ENCODE results near the gene IL17RC. TPM values are rescaled to one million over a fixed set of nuclear protein-coding genes. Genes with fewer than 3 reads are reported as not detected.
"Not testable (repeated sequence)": the region's sequence is repeated elsewhere in the genome, so short reads cannot be mapped to it uniquely, and the experiment has no call there.

The IL17RC gene
- total RNA-seq, 4 donors from 2014 or later: 60.4 to 68.4 (median 65.1) TPM

GRCh38 chr3:9935966-9936510 lies 19.1 kb downstream of the IL17RC start:
- H3K27me3 ChIP-seq: no peaks in the 10 kb centered on the region
- no peak for DNase-seq (ENCODE audit: low spot score in 2 of 2)
- no peak overlapping the region for H3K4me3 ChIP-seq
- no peaks in the 10 kb centered on the region for H3K9me3 ChIP-seq
- WGBS, 2 donors: 78 to 81% methylated on average over 5 of the region's 5 CpGs
- TF ChIP-seq EP300 (IDR thresholded peaks at IDR 0.05): no peak
- no peak for TF ChIP-seq POLR2A (IDR thresholded peaks at IDR 0.05)
- TF ChIP-seq, protein P1, sequence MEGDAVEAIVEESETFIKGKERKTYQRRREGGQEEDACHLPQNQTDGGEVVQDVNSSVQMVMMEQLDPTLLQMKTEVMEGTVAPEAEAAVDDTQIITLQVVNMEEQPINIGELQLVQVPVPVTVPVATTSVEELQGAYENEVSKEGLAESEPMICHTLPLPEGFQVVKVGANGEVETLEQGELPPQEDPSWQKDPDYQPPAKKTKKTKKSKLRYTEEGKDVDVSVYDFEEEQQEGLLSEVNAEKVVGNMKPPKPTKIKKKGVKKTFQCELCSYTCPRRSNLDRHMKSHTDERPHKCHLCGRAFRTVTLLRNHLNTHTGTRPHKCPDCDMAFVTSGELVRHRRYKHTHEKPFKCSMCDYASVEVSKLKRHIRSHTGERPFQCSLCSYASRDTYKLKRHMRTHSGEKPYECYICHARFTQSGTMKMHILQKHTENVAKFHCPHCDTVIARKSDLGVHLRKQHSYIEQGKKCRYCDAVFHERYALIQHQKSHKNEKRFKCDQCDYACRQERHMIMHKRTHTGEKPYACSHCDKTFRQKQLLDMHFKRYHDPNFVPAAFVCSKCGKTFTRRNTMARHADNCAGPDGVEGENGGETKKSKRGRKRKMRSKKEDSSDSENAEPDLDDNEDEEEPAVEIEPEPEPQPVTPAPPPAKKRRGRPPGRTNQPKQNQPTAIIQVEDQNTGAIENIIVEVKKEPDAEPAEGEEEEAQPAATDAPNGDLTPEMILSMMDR (IDR thresholded peaks at IDR 0.05): no peak
- peaks cover 5 to 39% (median 18%) of the 10 kb centered on the region in 4 donors for H3K4me1 ChIP-seq
- H3K27ac ChIP-seq: no peak overlapping the region
- peaks cover 0 to 37% (median 0%) of the 10 kb centered on the region in 3 donors for H3K36me3 ChIP-seq

DNA sequence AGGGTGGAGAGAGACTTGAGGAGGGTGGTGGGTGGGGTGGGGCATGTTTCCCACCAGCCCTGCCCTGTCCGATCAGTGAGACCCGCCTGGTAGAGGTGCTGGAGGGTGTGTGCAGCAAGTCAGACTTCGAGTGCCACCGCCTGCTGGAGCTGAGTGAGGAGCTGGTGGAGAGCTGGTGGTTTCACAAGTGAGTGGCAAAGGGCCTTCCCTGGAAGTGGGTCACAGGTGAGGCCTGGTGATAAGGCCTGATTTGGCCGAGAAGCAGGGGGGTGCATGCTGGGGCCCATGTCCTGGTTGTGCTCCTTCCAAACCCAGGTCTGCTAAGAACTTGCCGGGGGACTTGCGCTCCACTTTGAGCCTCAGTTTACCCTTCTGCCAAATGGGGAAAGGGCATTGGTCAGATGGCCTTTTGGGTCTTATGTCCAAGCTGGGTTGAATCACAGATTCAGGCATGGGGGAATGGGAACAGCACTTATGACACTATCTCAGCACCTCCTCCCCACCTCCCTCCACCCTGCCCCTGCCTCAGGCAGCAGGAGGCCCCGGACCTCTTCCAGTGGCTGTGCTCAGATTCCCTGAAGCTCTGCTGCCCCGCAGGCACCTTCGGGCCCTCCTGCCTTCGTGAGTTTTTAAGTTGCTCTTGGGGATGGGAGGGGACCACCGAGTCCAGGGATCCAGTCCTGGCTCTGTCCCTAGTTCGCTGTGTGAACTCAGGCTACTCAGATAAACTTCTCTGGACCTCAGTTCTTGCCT lies 20.8 kb downstream of the IL17RC start:
- Histone ChIP-seq H3K9me3 (no peaks in the 10 kb centered on the region), H3K27me3 (no peaks in the 10 kb centered on the region), H3K27ac (no peak overlapping the region), H3K36me3 (peaks cover 0 to 49% (median 0%) of the 10 kb centered on the region in 3 donors), H3K4me1 (peaks cover 5 to 30% (median 15%) of the 10 kb centered on the region in 4 donors), H3K4me3 (no peak overlapping the region)
- no peak for DNase-seq (ENCODE audit: low spot score in 2 of 2)
- 92 to 94% methylated on average over 13 of the region's 13 CpGs for WGBS, 2 donors
- TF ChIP-seq EP300 (IDR thresholded peaks at IDR 0.05): no peak
- no peak for TF ChIP-seq POLR2A (IDR thresholded peaks at IDR 0.05)
- TF ChIP-seq, protein P1 (IDR thresholded peaks at IDR 0.05): no peak

DNA sequence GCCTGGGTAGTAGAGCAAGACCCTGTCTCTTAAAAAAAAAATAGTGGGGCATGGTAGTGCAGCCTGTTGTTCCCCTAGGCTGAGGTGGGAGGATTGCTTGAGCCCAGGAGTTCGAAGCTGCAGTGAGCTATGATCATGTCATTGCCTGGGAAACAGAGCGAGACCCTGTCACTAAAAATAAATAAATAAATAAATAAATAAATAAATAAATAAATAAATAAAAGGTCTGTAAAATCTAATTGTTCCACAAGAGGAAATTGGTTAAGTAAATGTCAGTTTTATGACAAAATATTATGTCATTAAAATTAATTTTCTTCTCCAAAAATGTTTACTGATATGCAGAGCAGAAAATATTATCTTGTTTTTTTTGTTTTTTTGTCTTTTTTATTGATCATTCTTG lies 22.1 kb downstream of the IL17RC start:
- H3K27me3 ChIP-seq: no peaks in the 10 kb centered on the region
- H3K36me3 ChIP-seq: peaks cover 0 to 62% (median 0%) of the 10 kb centered on the region in 3 donors
- no peak overlapping the region for H3K27ac ChIP-seq
- H3K9me3 ChIP-seq: no peaks in the 10 kb centered on the region
- H3K4me1 ChIP-seq: peaks cover 5 to 23% (median 15%) of the 10 kb centered on the region in 4 donors
- DNase-seq (ENCODE audit: low spot score in 2 of 2): no peak
- 85 to 94% methylated on average over 2 of the region's 2 CpGs for WGBS, 2 donors
- H3K4me3 ChIP-seq: no peak overlapping the region
- no peak for TF ChIP-seq EP300 (IDR thresholded peaks at IDR 0.05)
- TF ChIP-seq POLR2A (IDR thresholded peaks at IDR 0.05): no peak
- TF ChIP-seq, protein P1 (IDR thresholded peaks at IDR 0.05): no peak

- H3K27me3 ChIP-seq; DNase-seq (ENCODE audit: low spot score in 2 of 2); H3K9me3 ChIP-seq; H3K27ac ChIP-seq; H3K4me3 ChIP-seq: not testable (repeated sequence)
- 88 to 94% methylated on average over 18 to 26 of the region's 32 CpGs for WGBS, 2 donors
- Histone ChIP-seq H3K4me1 (peaks cover under 1 to 14% (median 9%) of the 10 kb centered on the region in 4 donors), H3K36me3 (peaks cover 0 to 71% (median 0%) of the 10 kb centered on the region in 3 donors)
Measured at GRCh38 chr3:9939906-9940305, 23.0 kb downstream of the IL17RC start.

DNA sequence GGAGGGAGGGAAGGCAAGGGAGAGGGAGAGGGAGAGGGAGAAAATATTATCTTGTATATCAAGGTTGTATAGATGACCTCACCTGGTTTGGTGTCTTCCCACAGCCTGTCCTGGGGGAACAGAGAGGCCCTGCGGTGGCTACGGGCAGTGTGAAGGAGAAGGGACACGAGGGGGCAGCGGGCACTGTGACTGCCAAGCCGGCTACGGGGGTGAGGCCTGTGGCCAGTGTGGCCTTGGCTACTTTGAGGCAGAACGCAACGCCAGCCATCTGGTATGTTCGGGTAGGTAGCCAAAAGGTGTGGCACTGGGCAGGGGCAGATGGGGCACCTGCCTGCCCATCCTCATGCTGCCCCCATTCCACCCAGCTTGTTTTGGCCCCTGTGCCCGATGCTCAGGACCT lies 23.8 kb downstream of the IL17RC start:
- Histone ChIP-seq H3K4me1 (peaks cover 0 to 14% (median 3%) of the 10 kb centered on the region in 4 donors), H3K4me3 (no peak overlapping the region), H3K27ac (no peak overlapping the region), H3K27me3 (no peaks in the 10 kb centered on the region), H3K36me3 (peaks cover 0 to 64% (median 0%) of the 10 kb centered on the region in 3 donors), H3K9me3 (no peaks in the 10 kb centered on the region)
- WGBS, 2 donors: 91 to 92% methylated on average over 7 to 10 of the region's 10 CpGs
- DNase-seq (ENCODE audit: low spot score in 2 of 2): no peak
- TF ChIP-seq, protein P1 (IDR thresholded peaks at IDR 0.05): no peak
- TF ChIP-seq POLR2A (IDR thresholded peaks at IDR 0.05) (no peak), EP300 (IDR thresholded peaks at IDR 0.05) (no peak)
